HG03521 (cell line): ENCODE measurements around the gene SCIN.

Experiments
- ATAC-seq: cut with Tn5 transposase; IDR thresholded peaks from one replicate; pipeline ENCODE4 v1.9.1; 2021; ENCODE audit warnings: mild to moderate bottlenecking, moderate library complexity; ENCODE audit not compliant: unreplicated experiment

The SCIN gene

GRCh38 chr7:12565873-12566272 is 4.6 kb upstream of the SCIN start:
- ATAC-seq: no peak

GRCh38 chr7:12567015-12567414 is 3.5 kb upstream of the SCIN start:
- peak; percentile 49 for ATAC-seq

- no peak for ATAC-seq
Observed at GRCh38 chr7:12569673-12570072, 847 bp upstream of the SCIN start.

- ATAC-seq: peak; percentile 14
Observed at GRCh38 chr7:12570168-12570533, 369 bp upstream of the SCIN start.

- ATAC-seq: no peak
Observed at GRCh38 chr7:12571691-12572090, 1.2 kb downstream of the SCIN start.

- ATAC-seq: no peak
Observed at GRCh38 chr7:12572941-12573575, 2.5 kb downstream of the SCIN start.

- ATAC-seq: no peak
Observed at GRCh38 chr7:12573885-12574284, 3.4 kb downstream of the SCIN start.

GRCh38 chr7:12578930-12579640 is 8.6 kb downstream of the SCIN start:
- no peak for ATAC-seq

GRCh38 chr7:12581897-12582296 is 11.4 kb downstream of the SCIN start:
- no peak for ATAC-seq

GRCh38 chr7:12582362-12582761 is 11.8 kb downstream of the SCIN start:
- no peak for ATAC-seq

- no peak for ATAC-seq
Observed at GRCh38 chr7:12583176-12583575, 12.7 kb downstream of the SCIN start.

GRCh38 chr7:12583922-12584321 is 13.4 kb downstream of the SCIN start:
- ATAC-seq: no peak

- peak; percentile 99 for ATAC-seq
Observed at GRCh38 chr7:12584930-12585329, 14.4 kb downstream of the SCIN start.

- no peak for ATAC-seq
Observed at GRCh38 chr7:12586271-12586670, 15.8 kb downstream of the SCIN start.

- ATAC-seq: no peak
Observed at GRCh38 chr7:12588259-12588904, 17.9 kb downstream of the SCIN start.

GRCh38 chr7:12590559-12590958 is 20.0 kb downstream of the SCIN start:
- ATAC-seq: no peak

- no peak for ATAC-seq
Observed at GRCh38 chr7:12594122-12594897, 23.8 kb downstream of the SCIN start.

- ATAC-seq: no peak
Observed at GRCh38 chr7:12595148-12595547, 24.6 kb downstream of the SCIN start.

GRCh38 chr7:12596225-12596790 is 25.8 kb downstream of the SCIN start:
- ATAC-seq: no peak

- ATAC-seq: peak; percentile 94
Observed at GRCh38 chr7:12601302-12601869, 30.9 kb downstream of the SCIN start.

- no peak for ATAC-seq
Observed at GRCh38 chr7:12607134-12607533, 36.6 kb downstream of the SCIN start.
